Uterus (tissue), 2 donors: Measurements from ENCODE around the gene ZFYVE27.

ENCODE experiments used
- POLR2A ChIP-seq, 2 donors: fragments of 450-650 bp; IDR thresholded peaks; one replicate each; pipeline ENCODE4 v1.6.1; 2016; ENCODE audit warnings: antibody characterized with exemption in 2 of 2, mild to moderate bottlenecking in 1 of 2, moderate library complexity in 1 of 2
- TF ChIP-seq, protein P1 (sequence below), 4 experiments: fragments of 200-600 bp in 2 of 4; fragments of 450-650 bp in 2 of 4; sonication (generic) in 2 of 4; IDR thresholded peaks; one replicate each; pipeline ENCODE4 v1.5.1; 2016 to 2019; ENCODE audit warnings: antibody characterized with exemption in 4 of 4, mild to moderate bottlenecking in 2 of 4, moderate library complexity in 1 of 4

GRCh38 chr10:97763947-97764346 is 27.0 kb downstream of the ZFYVE27 start:
- TF ChIP-seq, protein P1, sequence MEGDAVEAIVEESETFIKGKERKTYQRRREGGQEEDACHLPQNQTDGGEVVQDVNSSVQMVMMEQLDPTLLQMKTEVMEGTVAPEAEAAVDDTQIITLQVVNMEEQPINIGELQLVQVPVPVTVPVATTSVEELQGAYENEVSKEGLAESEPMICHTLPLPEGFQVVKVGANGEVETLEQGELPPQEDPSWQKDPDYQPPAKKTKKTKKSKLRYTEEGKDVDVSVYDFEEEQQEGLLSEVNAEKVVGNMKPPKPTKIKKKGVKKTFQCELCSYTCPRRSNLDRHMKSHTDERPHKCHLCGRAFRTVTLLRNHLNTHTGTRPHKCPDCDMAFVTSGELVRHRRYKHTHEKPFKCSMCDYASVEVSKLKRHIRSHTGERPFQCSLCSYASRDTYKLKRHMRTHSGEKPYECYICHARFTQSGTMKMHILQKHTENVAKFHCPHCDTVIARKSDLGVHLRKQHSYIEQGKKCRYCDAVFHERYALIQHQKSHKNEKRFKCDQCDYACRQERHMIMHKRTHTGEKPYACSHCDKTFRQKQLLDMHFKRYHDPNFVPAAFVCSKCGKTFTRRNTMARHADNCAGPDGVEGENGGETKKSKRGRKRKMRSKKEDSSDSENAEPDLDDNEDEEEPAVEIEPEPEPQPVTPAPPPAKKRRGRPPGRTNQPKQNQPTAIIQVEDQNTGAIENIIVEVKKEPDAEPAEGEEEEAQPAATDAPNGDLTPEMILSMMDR (IDR thresholded peaks at IDR 0.05) = no peak
- no peak for TF ChIP-seq POLR2A (IDR thresholded peaks at IDR 0.05)
